H1 (cell line): ENCODE data around the gene GFAP. TPM values are rescaled to one million over a fixed set of nuclear protein-coding genes. Genes with fewer than 3 reads are reported as not detected.
A peak's percentile ranks its signal among the peaks of the same experiment; 100 is the strongest.

Experiments used
- CTCF ChIA-PET: fragments of 300-600 bp; sonication (Branson Sonifier 250); formaldehyde crosslinking; loops from one replicate; lab custom pipeline; 2021; ENCODE audit not compliant: partially characterized antibody; lab: Charles Lee
- POLR2A ChIA-PET: fragments of 300-600 bp; sonication (Branson Sonifier 250); formaldehyde crosslinking; loops from one replicate; lab custom pipeline; 2021; ENCODE audit warnings: inconsistent platforms; ENCODE audit not compliant: partially characterized antibody; lab: Charles Lee
- DNase-seq, 2 experiments: peaks; one replicate each; pipeline versions ENCODE4 v3.0.0 to v3.0.0-alpha.2; 2010 to 2022; ENCODE audit warnings: low spot score in 2 of 2, low read depth in 1 of 2, mixed read lengths in 1 of 2
- FAIRE-seq: peaks from 2 replicates; lab custom pipeline; 2011; peaks lifted over from hg19 to GRCh38; lab: Jason Lieb, UNC
- H2AFZ ChIP-seq: 2 replicates; pipeline ENCODE4 v1.8.1; 2012; ENCODE audit warnings: low read length, inconsistent platforms
- H2AK5ac ChIP-seq: 2 replicates; pipeline ENCODE4 v1.6.1; 2013; ENCODE audit warnings: low read depth, low read length
- H2BK120ac ChIP-seq: replicated peaks from 2 replicates; pipeline ENCODE3; 2013; ENCODE audit warnings: low read depth, low read length, inconsistent platforms
- H2BK12ac ChIP-seq: 2 replicates; pipeline ENCODE4 v1.6.1; 2013; ENCODE audit warnings: low read depth, low read length
- H2BK15ac ChIP-seq: 2 replicates; pipeline ENCODE4 v1.6.1; 2013; ENCODE audit warnings: low read length
- H2BK20ac ChIP-seq: 2 replicates; pipeline ENCODE4 v1.6.1; 2013; ENCODE audit warnings: low read length
- H2BK5ac ChIP-seq: 2 replicates; pipeline ENCODE4 v1.6.1; 2013; ENCODE audit warnings: low read depth, low read length
- H3K14ac ChIP-seq: 2 replicates; pipeline ENCODE4 v1.6.1; 2013; ENCODE audit warnings: inconsistent platforms; ENCODE audit not compliant: insufficient read length
- H3K18ac ChIP-seq: 2 replicates; pipeline ENCODE4 v1.6.1; 2013; ENCODE audit warnings: low read length; ENCODE audit errors: extremely low read depth
- H3K23ac ChIP-seq: 2 replicates; pipeline ENCODE4 v1.6.1; 2013; ENCODE audit warnings: inconsistent platforms; ENCODE audit not compliant: insufficient read length
- H3K23me2 ChIP-seq: 2 replicates; pipeline ENCODE4 v1.6.1; 2013; ENCODE audit warnings: low read depth, low read length
- H3K27ac ChIP-seq: 2 replicates; pipeline ENCODE4 v1.6.1; 2011; ENCODE audit warnings: low read depth, low read length, inconsistent platforms
- H3K27me3 ChIP-seq, 4 experiments: replicated peaks in 1 of 4; 1 replicate in 1 of 4; 2 replicates in 3 of 4; pipeline versions ENCODE4 v1.6.1 to v1.8.1; 2011 to 2013; ENCODE audit warnings: low read length in 3 of 4, mild to moderate bottlenecking in 3 of 4, inconsistent platforms in 2 of 4, mixed read lengths in 2 of 4, moderate library complexity in 1 of 4; ENCODE audit not compliant: control insufficient read depth in 3 of 4, insufficient read depth in 3 of 4; ENCODE audit errors: extremely low read depth in 1 of 4
- H3K36me3 ChIP-seq, 4 experiments: 2 replicates each; pipeline versions ENCODE4 v1.6.1 to v1.8.1; 2011 to 2013; ENCODE audit warnings: mild to moderate bottlenecking in 4 of 4, low read length in 3 of 4, moderate library complexity in 2 of 4, control low read depth in 1 of 4, inconsistent platforms in 1 of 4; ENCODE audit not compliant: insufficient read depth in 4 of 4, control insufficient read depth in 2 of 4
- H3K4ac ChIP-seq: replicated peaks from 2 replicates; pipeline ENCODE3; 2013; ENCODE audit warnings: low read length, low read depth, mixed read lengths, inconsistent platforms; ENCODE audit not compliant: insufficient read length
- H3K4me1 ChIP-seq, 4 experiments: replicated peaks in 1 of 4; 1 replicate in 1 of 4; 2 replicates in 3 of 4; pipeline versions ENCODE4 v1.6.1 to v1.8.1; 2011 to 2013; ENCODE audit warnings: low read length in 3 of 4, inconsistent platforms in 2 of 4, mixed read lengths in 1 of 4; ENCODE audit not compliant: insufficient read depth in 4 of 4, control insufficient read depth in 3 of 4
- H3K4me2 ChIP-seq, 2 experiments: 2 replicates each; pipeline versions ENCODE4 v1.6.1 to v1.8.1; 2011 to 2013; ENCODE audit warnings: low read depth in 2 of 2, low read length in 2 of 2, control low read depth in 1 of 2, inconsistent platforms in 1 of 2, mild to moderate bottlenecking in 1 of 2; ENCODE audit not compliant: insufficient read depth in 1 of 2
- H3K4me3 ChIP-seq, 4 experiments: fragments of 200-600, 300-600 bp in 1 of 4; sonication (generic), shearing (Covaris generic), sonication (Bioruptor Twin) in 1 of 4; 2 replicates each; pipeline versions ENCODE4 v1.5.1 to v1.8.1; 2011 to 2016; ENCODE audit warnings: low read length in 4 of 4, low read depth in 3 of 4, control low read depth in 2 of 4, inconsistent platforms in 2 of 4, mild to moderate bottlenecking in 2 of 4, mixed read lengths in 1 of 4, moderate library complexity in 1 of 4; ENCODE audit not compliant: insufficient read depth in 2 of 4; ENCODE audit errors: extremely low read depth in 1 of 4
- H3K56ac ChIP-seq: replicated peaks from 2 replicates; pipeline ENCODE3; 2013; ENCODE audit warnings: low read depth, mild to moderate bottlenecking, mixed read lengths, low read length, inconsistent platforms; ENCODE audit not compliant: insufficient read length
- H3K79me1 ChIP-seq: 2 replicates; pipeline ENCODE4 v1.6.1; 2013; ENCODE audit warnings: low read depth, low read length, control low read depth
- H3K79me2 ChIP-seq, 2 experiments: 2 replicates each; pipeline versions ENCODE4 v1.6.1 to v1.8.1; 2012 to 2013; ENCODE audit warnings: low read length in 2 of 2, mild to moderate bottlenecking in 2 of 2, inconsistent platforms in 1 of 2; ENCODE audit not compliant: insufficient read depth in 2 of 2, control insufficient read depth in 1 of 2
- H3K9ac ChIP-seq, 4 experiments: replicated peaks in 1 of 4; 1 replicate in 1 of 4; 2 replicates in 3 of 4; pipeline versions ENCODE4 v1.6.1 to v1.8.1; 2011 to 2013; ENCODE audit warnings: low read depth in 3 of 4, low read length in 3 of 4, control low read depth in 2 of 4, mild to moderate bottlenecking in 2 of 4, moderate library complexity in 2 of 4, inconsistent platforms in 1 of 4; ENCODE audit errors: extremely low read depth in 1 of 4
- H3K9me3 ChIP-seq, 2 experiments: 2 replicates each; pipeline versions ENCODE4 v1.6.1 to v1.8.1; 2012 to 2013; ENCODE audit warnings: mild to moderate bottlenecking in 2 of 2, moderate library complexity in 2 of 2, control low read depth in 1 of 2, inconsistent platforms in 1 of 2, low read depth in 1 of 2, low read length in 1 of 2, mixed read lengths in 1 of 2; ENCODE audit not compliant: insufficient read depth in 2 of 2
- H4K20me1 ChIP-seq, 2 experiments: replicated peaks in 1 of 2; 2 replicates each; pipeline versions ENCODE3 to v1.8.1; 2011 to 2013; ENCODE audit warnings: inconsistent platforms in 2 of 2, low read length in 2 of 2, mild to moderate bottlenecking in 1 of 2; ENCODE audit not compliant: insufficient read depth in 2 of 2, control insufficient read depth in 1 of 2
- H4K5ac ChIP-seq: 2 replicates; pipeline ENCODE4 v1.6.1; 2013; ENCODE audit warnings: low read length, low read depth, mixed read lengths, inconsistent platforms; ENCODE audit not compliant: insufficient read length
- H4K8ac ChIP-seq: 2 replicates; pipeline ENCODE4 v1.8.0; 2013; ENCODE audit warnings: mild to moderate bottlenecking, moderate library complexity, low read length, inconsistent platforms; ENCODE audit not compliant: insufficient read depth; ENCODE audit errors: extremely low read depth
- H4K91ac ChIP-seq: replicated peaks from 2 replicates; pipeline ENCODE3; 2013; ENCODE audit warnings: low read length, mixed read lengths, inconsistent platforms; ENCODE audit not compliant: insufficient read length
- ASH2L ChIP-seq: fragments of 200-600, 300-600 bp; sonication (generic); IDR thresholded peaks from one replicate; pipeline ENCODE4 v1.7.1; 2017; ENCODE audit warnings: low read length
- BRCA1 ChIP-seq: IDR thresholded peaks from 2 replicates; pipeline ENCODE4 v1.6.1; 2012; ENCODE audit warnings: low read depth, low read length, improper control_type of control experiment
- GTF2F1 ChIP-seq: IDR thresholded peaks from 2 replicates; pipeline ENCODE4 v1.6.1; 2012; ENCODE audit warnings: low read depth, low read length, improper control_type of control experiment, borderline replicate concordance
- NANOG ChIP-seq: IDR thresholded peaks from 2 replicates; pipeline ENCODE4 v1.6.1; 2011; ENCODE audit warnings: low read length, low read depth, mild to moderate bottlenecking, inconsistent platforms; ENCODE audit not compliant: insufficient read depth, poor library complexity, severe bottlenecking
- POLR2A ChIP-seq, 2 experiments: IDR thresholded peaks; 1 replicate in 1 of 2; 2 replicates in 1 of 2; pipeline ENCODE4 v1.6.1; 2011; ENCODE audit warnings: low read depth in 2 of 2, low read length in 2 of 2, mild to moderate bottlenecking in 2 of 2; ENCODE audit errors: control extremely low read depth in 1 of 2
- RNF2 ChIP-seq: fragments of 200-900, 300-1000 bp; sonication (generic); IDR thresholded peaks from 2 replicates; pipeline ENCODE4 v1.7.1; 2016; ENCODE audit warnings: borderline replicate concordance, low read depth, mild to moderate bottlenecking, antibody characterized with exemption, low read length; ENCODE audit not compliant: poor library complexity, severe bottlenecking; ENCODE audit errors: missing control alignments
- SAP30 ChIP-seq: fragments of 300-600 bp; sonication (generic); IDR thresholded peaks from 2 replicates; pipeline ENCODE4 v1.7.1; 2012; ENCODE audit warnings: low read length, moderate library complexity, mild to moderate bottlenecking, inconsistent platforms; ENCODE audit not compliant: insufficient read depth, insufficient replicate concordance
- SIX5 ChIP-seq: IDR thresholded peaks from 2 replicates; pipeline ENCODE4 v1.6.1; 2011; ENCODE audit warnings: mild to moderate bottlenecking, low read depth, low read length
- TEAD4 ChIP-seq: IDR thresholded peaks from 2 replicates; pipeline ENCODE4 v1.6.1; 2012; ENCODE audit warnings: low read depth, low read length, inconsistent platforms, mixed read lengths
- WGBS, 2 experiments: shearing (Covaris generic) in 1 of 2; methylation state at CpG; one replicate each; pipeline versions ENCODE4 v1.1.6 to v1.1.7; 2013 to 2015; ENCODE audit warnings: low lambda C conversion rate in 2 of 2, mixed read lengths in 2 of 2, inconsistent platforms in 1 of 2, low coverage in 1 of 2, missing lambda C conversion rate in 1 of 2; ENCODE audit not compliant: insufficient replicate concordance in 2 of 2, insufficient coverage in 1 of 2, insufficient read length in 1 of 2; ENCODE audit errors: extremely low coverage in 1 of 2, missing lambda C conversion rate in 1 of 2; 5-methylcytosine and 5-hydroxymethylcytosine counted together
- polyA plus RNA-seq, 7 experiments: library from polyadenylated mRNA; depleted of rRNA in 3 of 7; stranded (reverse) in 5 of 7; unstranded in 2 of 7; fragments of >200 nt in 5 of 7; fragments of 200-250 nt in 2 of 7; gene quantifications; 1 replicate in 5 of 7; 2 replicates in 1 of 7; 4 replicates in 1 of 7; pipeline versions ENCODE4 v1.2.1 to v1.2.3, GENCODE V29; 2011 to 2013; ENCODE audit warnings: missing spikeins in 2 of 7, mixed read lengths in 2 of 7
- total RNA-seq: library from RNA; stranded (reverse); fragmentation: NEBNext Ultra II Directional; extraction: Animal tissue kit (Norgen Biotek cat#: 25700); gene quantifications from 2 replicates; pipeline ENCODE4 v1.2.1, GENCODE V29; 2021
- TF ChIP-seq, protein P1 (sequence below), 3 experiments: IDR thresholded peaks; 1 replicate in 2 of 3; 2 replicates in 1 of 3; pipeline versions ENCODE4 v1.5.1 to v1.6.1; 2011; ENCODE audit warnings: low read length in 3 of 3, mild to moderate bottlenecking in 3 of 3, inconsistent platforms in 2 of 3, low read depth in 1 of 3, moderate library complexity in 1 of 3; ENCODE audit not compliant: insufficient read depth in 1 of 3; ENCODE audit errors: control extremely low read depth in 1 of 3

Gene GFAP
- total and polyA plus RNA-seq, 2 of the 8 experiments (the other 6 are each of a cell fraction or from before 2014, with no cell fraction given), result 1.3 to 1.5 TPM

DNA sequence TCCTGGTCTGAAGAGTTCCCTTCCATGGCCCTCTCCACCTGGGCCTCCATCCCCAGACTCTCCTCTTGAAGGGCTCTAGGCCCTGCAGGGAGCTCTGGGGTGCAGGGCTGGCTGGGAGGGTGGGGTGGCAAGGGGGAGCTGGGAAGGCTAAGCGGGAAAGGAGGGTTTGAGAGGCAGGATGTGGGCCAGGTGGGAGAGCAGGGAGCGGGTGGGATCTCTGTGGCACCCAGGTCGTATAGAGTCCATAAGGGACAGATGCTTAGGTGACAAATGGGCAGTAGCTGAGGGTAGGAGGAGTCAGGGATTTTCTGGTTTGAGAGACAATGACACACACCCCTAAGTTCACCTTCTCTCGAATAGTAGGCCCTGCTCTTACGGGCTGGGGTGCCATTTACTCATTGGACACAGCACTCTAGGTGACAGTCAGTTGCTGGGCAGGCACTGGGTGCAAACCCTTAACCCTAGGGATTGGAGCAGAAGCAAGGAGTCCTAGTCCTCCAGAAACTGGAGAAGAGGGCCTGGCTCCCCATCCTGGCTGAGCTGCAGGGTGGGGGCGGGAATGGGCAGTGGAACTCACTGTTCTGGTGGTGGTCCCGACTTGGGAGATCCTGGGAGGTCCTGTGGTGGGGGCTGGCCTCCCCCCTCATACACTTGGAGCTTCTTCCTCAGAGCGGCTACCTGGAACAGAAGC lies 16.9 kb upstream of the GFAP start:
- no peak overlapping the region for H4K91ac ChIP-seq
- TF ChIP-seq BRCA1 (no peak), SIX5 (no peak), RNF2 (no peak), ASH2L (no peak), POLR2A (IDR thresholded peaks at IDR 0.05; ENCODE audit: control extremely low read depth in 1 of 2, low read depth in 2 of 2, low read length in 2 of 2) (no peak), SAP30 (no peak), GTF2F1 (no peak), TEAD4 (no peak), NANOG (no peak)
- TF ChIP-seq, protein P1, sequence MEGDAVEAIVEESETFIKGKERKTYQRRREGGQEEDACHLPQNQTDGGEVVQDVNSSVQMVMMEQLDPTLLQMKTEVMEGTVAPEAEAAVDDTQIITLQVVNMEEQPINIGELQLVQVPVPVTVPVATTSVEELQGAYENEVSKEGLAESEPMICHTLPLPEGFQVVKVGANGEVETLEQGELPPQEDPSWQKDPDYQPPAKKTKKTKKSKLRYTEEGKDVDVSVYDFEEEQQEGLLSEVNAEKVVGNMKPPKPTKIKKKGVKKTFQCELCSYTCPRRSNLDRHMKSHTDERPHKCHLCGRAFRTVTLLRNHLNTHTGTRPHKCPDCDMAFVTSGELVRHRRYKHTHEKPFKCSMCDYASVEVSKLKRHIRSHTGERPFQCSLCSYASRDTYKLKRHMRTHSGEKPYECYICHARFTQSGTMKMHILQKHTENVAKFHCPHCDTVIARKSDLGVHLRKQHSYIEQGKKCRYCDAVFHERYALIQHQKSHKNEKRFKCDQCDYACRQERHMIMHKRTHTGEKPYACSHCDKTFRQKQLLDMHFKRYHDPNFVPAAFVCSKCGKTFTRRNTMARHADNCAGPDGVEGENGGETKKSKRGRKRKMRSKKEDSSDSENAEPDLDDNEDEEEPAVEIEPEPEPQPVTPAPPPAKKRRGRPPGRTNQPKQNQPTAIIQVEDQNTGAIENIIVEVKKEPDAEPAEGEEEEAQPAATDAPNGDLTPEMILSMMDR (IDR thresholded peaks at IDR 0.05; ENCODE audit: control extremely low read depth in 1 of 3, insufficient read depth in 1 of 3, low read depth in 1 of 3, low read length in 3 of 3), result no peak

More for the DNA sequence above, 16.9 kb upstream of the GFAP start:
- Histone ChIP-seq H3K4ac (no peak overlapping the region), H3K4me3 (no peak overlapping the region), H2BK15ac (no peak overlapping the region), H3K18ac (no peak overlapping the region), H4K8ac (peak overlapping the region; percentile 14; the same call in 1 of the 2 replicates), H3K9ac (no peak overlapping the region), H3K79me1 (peaks cover 2% of the 10 kb centered on the region; the same call in 1 of the 2 replicates), H3K36me3 (peaks cover 34 to 71% (median 65%) of the 10 kb centered on the region in 4 experiments), H3K23me2 (no peaks in the 10 kb centered on the region), H2BK12ac (no peak overlapping the region), H2AK5ac (no peak overlapping the region), H4K20me1 (peaks cover 0 to 13% of the 10 kb centered on the region in 2 experiments), H3K56ac (no peak overlapping the region), H2BK20ac (no peak overlapping the region), H3K27me3 (no peaks in the 10 kb centered on the region), H3K4me1 (no peaks in the 10 kb centered on the region), H2BK5ac (no peak overlapping the region), H3K27ac (no peak overlapping the region), H3K14ac (no peak overlapping the region), H3K23ac (no peak overlapping the region), H3K4me2 (no peak overlapping the region), H3K79me2 (no peaks in the 10 kb centered on the region), H3K9me3 (no peaks in the 10 kb centered on the region), H2BK120ac (no peak overlapping the region), H2AFZ (no peak overlapping the region), H4K5ac (no peak overlapping the region)
- FAIRE-seq (no peak), DNase-seq (no peak)
- ChIA-PET POLR2A (interaction anchor here (1.1 to 2.2 kb wide), 4 partner anchors 11 to 27 kb away, joined by 3 to 6 read pairs (median 4); no protein-coding TSS in a partner anchor), CTCF (interaction anchor here (1.1 to 3.7 kb wide), 7 partner anchors 9 to 102 kb away, joined by 3 to 19 read pairs (median 4); partner anchors contain the start of gene KIF18B)
- WGBS, 2 experiments, result 92% methylated on average over 8 of the region's 8 CpGs; no CpG with 5 or more reads in 1 of the 2 experiments
